ENCODE data around the gene CSNK1D.

The CSNK1D gene

GRCh38 chr17:82302991-82303943, 29.8 kb upstream of the CSNK1D start:
- peaks cover 4% of the 10 kb centered on the region for H3K27me3 ChIP-seq (ENCODE audit: insufficient read depth, low read length)
- H3K4me1 ChIP-seq (ENCODE audit: insufficient read depth, low read length): peaks cover 13% of the 10 kb centered on the region
- H2AFZ ChIP-seq (ENCODE audit: low read depth, low read length): no peak overlapping the region
- no peaks in the 10 kb centered on the region for H3K9me3 ChIP-seq (ENCODE audit: low read length)
- H3K36me3 ChIP-seq (ENCODE audit: insufficient read depth, low read length): no peaks in the 10 kb centered on the region
- no peak overlapping the region for H3K4me3 ChIP-seq (ENCODE audit: low read length)

GRCh38 chr17:82302568-82302963, 29.1 kb upstream of the CSNK1D start:
- Histone ChIP-seq H3K4me3 (ENCODE audit: low read length) (no peak overlapping the region), H3K27me3 (ENCODE audit: insufficient read depth, low read length) (peaks cover 4% of the 10 kb centered on the region), H3K4me1 (ENCODE audit: insufficient read depth, low read length) (peaks cover 13% of the 10 kb centered on the region), H3K36me3 (ENCODE audit: insufficient read depth, low read length) (no peaks in the 10 kb centered on the region), H2AFZ (ENCODE audit: low read depth, low read length) (no peak overlapping the region), H3K9me3 (ENCODE audit: low read length) (no peaks in the 10 kb centered on the region)

- peaks cover 13% of the 10 kb centered on the region for H3K4me1 ChIP-seq (ENCODE audit: insufficient read depth, low read length)
- peaks cover 4% of the 10 kb centered on the region for H3K27me3 ChIP-seq (ENCODE audit: insufficient read depth, low read length)
- H2AFZ ChIP-seq (ENCODE audit: low read depth, low read length): no peak overlapping the region
- no peaks in the 10 kb centered on the region for H3K36me3 ChIP-seq (ENCODE audit: insufficient read depth, low read length)
- H3K9me3 ChIP-seq (ENCODE audit: low read length): no peaks in the 10 kb centered on the region
- H3K4me3 ChIP-seq (ENCODE audit: low read length): no peak overlapping the region
Measured at GRCh38 chr17:82301916-82302567, 28.5 kb upstream of the CSNK1D start.

GRCh38 chr17:82301300-82301915, 27.9 kb upstream of the CSNK1D start:
- Histone ChIP-seq H3K36me3 (ENCODE audit: insufficient read depth, low read length) (no peaks in the 10 kb centered on the region), H3K4me3 (ENCODE audit: low read length) (no peak overlapping the region), H3K9me3 (ENCODE audit: low read length) (no peaks in the 10 kb centered on the region), H3K27me3 (ENCODE audit: insufficient read depth, low read length) (peaks cover 4% of the 10 kb centered on the region), H3K4me1 (ENCODE audit: insufficient read depth, low read length) (peaks cover 13% of the 10 kb centered on the region), H2AFZ (ENCODE audit: low read depth, low read length) (no peak overlapping the region)

GRCh38 chr17:82300707-82301270, 27.3 kb upstream of the CSNK1D start:
- H3K9me3 ChIP-seq (ENCODE audit: low read length): no peaks in the 10 kb centered on the region
- H3K27me3 ChIP-seq (ENCODE audit: insufficient read depth, low read length): peaks cover 4% of the 10 kb centered on the region
- no peak overlapping the region for H3K4me3 ChIP-seq (ENCODE audit: low read length)
- H2AFZ ChIP-seq (ENCODE audit: low read depth, low read length): no peak overlapping the region
- no peaks in the 10 kb centered on the region for H3K36me3 ChIP-seq (ENCODE audit: insufficient read depth, low read length)
- peaks cover 13% of the 10 kb centered on the region for H3K4me1 ChIP-seq (ENCODE audit: insufficient read depth, low read length)

- Histone ChIP-seq H3K4me3 (ENCODE audit: low read length) (no peak overlapping the region), H3K4me1 (ENCODE audit: insufficient read depth, low read length) (peaks cover 11% of the 10 kb centered on the region), H2AFZ (ENCODE audit: low read depth, low read length) (no peak overlapping the region), H3K9me3 (ENCODE audit: low read length) (no peaks in the 10 kb centered on the region), H3K27me3 (ENCODE audit: insufficient read depth, low read length) (peaks cover 4% of the 10 kb centered on the region), H3K36me3 (ENCODE audit: insufficient read depth, low read length) (no peaks in the 10 kb centered on the region)
Measured at GRCh38 chr17:82300228-82300627, 26.7 kb upstream of the CSNK1D start.

GRCh38 chr17:82299452-82299851, 26.0 kb upstream of the CSNK1D start:
- Histone ChIP-seq H2AFZ (ENCODE audit: low read depth, low read length) (no peak overlapping the region), H3K4me1 (ENCODE audit: insufficient read depth, low read length) (peaks cover 11% of the 10 kb centered on the region), H3K9me3 (ENCODE audit: low read length) (no peaks in the 10 kb centered on the region), H3K4me3 (ENCODE audit: low read length) (no peak overlapping the region), H3K36me3 (ENCODE audit: insufficient read depth, low read length) (no peaks in the 10 kb centered on the region), H3K27me3 (ENCODE audit: insufficient read depth, low read length) (peaks cover 4% of the 10 kb centered on the region)

- Histone ChIP-seq H3K4me3 (ENCODE audit: low read length) (no peak overlapping the region), H3K36me3 (ENCODE audit: insufficient read depth, low read length) (no peaks in the 10 kb centered on the region), H3K9me3 (ENCODE audit: low read length) (no peaks in the 10 kb centered on the region), H2AFZ (ENCODE audit: low read depth, low read length) (no peak overlapping the region), H3K4me1 (ENCODE audit: insufficient read depth, low read length) (peaks cover 11% of the 10 kb centered on the region), H3K27me3 (ENCODE audit: insufficient read depth, low read length) (peaks cover 4% of the 10 kb centered on the region)
Measured at GRCh38 chr17:82298538-82299421, 25.3 kb upstream of the CSNK1D start.

- no peaks in the 10 kb centered on the region for H3K36me3 ChIP-seq (ENCODE audit: insufficient read depth, low read length)
- no peak overlapping the region for H2AFZ ChIP-seq (ENCODE audit: low read depth, low read length)
- H3K4me3 ChIP-seq (ENCODE audit: low read length): no peak overlapping the region
- H3K4me1 ChIP-seq (ENCODE audit: insufficient read depth, low read length): peaks cover 11% of the 10 kb centered on the region
- H3K27me3 ChIP-seq (ENCODE audit: insufficient read depth, low read length): no peaks in the 10 kb centered on the region
- no peaks in the 10 kb centered on the region for H3K9me3 ChIP-seq (ENCODE audit: low read length)
Measured at GRCh38 chr17:82297714-82298537, 24.4 kb upstream of the CSNK1D start.

GRCh38 chr17:82297280-82297713, 23.8 kb upstream of the CSNK1D start:
- Histone ChIP-seq H3K4me3 (ENCODE audit: low read length) (no peak overlapping the region), H3K36me3 (ENCODE audit: insufficient read depth, low read length) (no peaks in the 10 kb centered on the region), H2AFZ (ENCODE audit: low read depth, low read length) (no peak overlapping the region), H3K27me3 (ENCODE audit: insufficient read depth, low read length) (no peaks in the 10 kb centered on the region), H3K4me1 (ENCODE audit: insufficient read depth, low read length) (peaks cover 11% of the 10 kb centered on the region), H3K9me3 (ENCODE audit: low read length) (no peaks in the 10 kb centered on the region)

- Histone ChIP-seq H3K36me3 (ENCODE audit: insufficient read depth, low read length) (no peaks in the 10 kb centered on the region), H3K4me3 (ENCODE audit: low read length) (no peak overlapping the region), H3K27me3 (ENCODE audit: insufficient read depth, low read length) (no peaks in the 10 kb centered on the region), H3K4me1 (ENCODE audit: insufficient read depth, low read length) (peaks cover 14% of the 10 kb centered on the region), H3K9me3 (ENCODE audit: low read length) (no peaks in the 10 kb centered on the region), H2AFZ (ENCODE audit: low read depth, low read length) (no peak overlapping the region)
Measured at GRCh38 chr17:82296511-82297279, 23.2 kb upstream of the CSNK1D start.

Data from neuron (in vitro differentiated cells).